K562 (cell line): ENCODE measurements around the gene STXBP6. TPM values are rescaled to one million over a fixed set of nuclear protein-coding genes. Genes with fewer than 3 reads are reported as not detected.

Experiments used
- ATAC-seq: fragments of 200-7000 bp; cut with Tn5 transposase; 3 replicates; pipeline ENCODE4 v1.9.1; 2020; ENCODE audit warnings: moderate library complexity
- BruUV-seq: library from RNA; stranded (reverse); fragments of 400-500 nt; replicated peaks from 2 replicates; lab custom pipeline; 2021; lab: Mats Ljungman, UMichigan
- CTCF ChIA-PET: fragments of 300-600 bp; formaldehyde crosslinking; extraction: SDS; loops from one replicate; lab custom pipeline; 2021; ENCODE audit warnings: low intra/inter-chr PET ratio; lab: Yijun Ruan, JAX
- POLR2A ChIA-PET: fragments of 300-600, 350-650 bp; sonication (Branson Sonifier 250); formaldehyde crosslinking; extraction: SDS; loops from one replicate; lab custom pipeline; 2021; ENCODE audit warnings: antibody characterized with exemption, inconsistent platforms; lab: Yijun Ruan, JAX
- DNase-seq, 4 experiments: peaks; one replicate each; pipeline versions ENCODE4 v3.0.0 to v3.0.0-alpha.2; 2011 to 2018; ENCODE audit warnings: low spot score in 3 of 4, mixed read lengths in 3 of 4; ENCODE audit errors: extremely low read depth in 1 of 4
- FAIRE-seq: peaks from 2 replicates; lab custom pipeline; 2011; peaks lifted over from hg19 to GRCh38; lab: Jason Lieb, UNC
- H2AFZ ChIP-seq: 2 replicates; pipeline ENCODE4 v1.6.0; 2011; ENCODE audit warnings: low read depth, low read length, control low read depth, inconsistent platforms
- H3K27ac ChIP-seq: fragments of 200-600 bp; 3 replicates; pipeline ENCODE4 v1.8.0; 2011; ENCODE audit warnings: low read depth, mild to moderate bottlenecking, control low read depth, inconsistent platforms, low read length, moderate library complexity, mixed read lengths; ENCODE audit errors: extremely low read depth
- H3K27me3 ChIP-seq, 2 experiments: fragments of 300-600 bp in 1 of 2; 2 replicates in 1 of 2; 3 replicates in 1 of 2; pipeline versions ENCODE4 v1.6.0 to v1.8.0; 2011; ENCODE audit warnings: inconsistent platforms in 2 of 2, low read length in 2 of 2, mild to moderate bottlenecking in 1 of 2, mixed read lengths in 1 of 2, moderate library complexity in 1 of 2; ENCODE audit not compliant: control insufficient read depth in 2 of 2, insufficient read depth in 2 of 2
- H3K36me3 ChIP-seq: fragments of 300-600 bp; 3 replicates; pipeline ENCODE4 v1.8.0; 2011; ENCODE audit warnings: mild to moderate bottlenecking, low read length, inconsistent platforms; ENCODE audit not compliant: control insufficient read depth, insufficient read depth
- H3K4me1 ChIP-seq, 2 experiments: fragments of 200-600 bp in 1 of 2; replicated peaks in 1 of 2; 2 replicates in 1 of 2; 3 replicates in 1 of 2; pipeline versions ENCODE4 v1.5.1 to v1.8.0; 2011; ENCODE audit warnings: inconsistent platforms in 2 of 2, low read length in 2 of 2, mild to moderate bottlenecking in 1 of 2, mixed read lengths in 1 of 2, moderate library complexity in 1 of 2; ENCODE audit not compliant: control insufficient read depth in 2 of 2, insufficient read depth in 2 of 2
- H3K4me2 ChIP-seq: 2 replicates; pipeline ENCODE4 v1.6.1; 2011; ENCODE audit warnings: low read length, control low read depth, inconsistent platforms, mixed read lengths; ENCODE audit not compliant: insufficient read depth
- H3K4me3 ChIP-seq: fragments of 200-600 bp; sonication (generic), shearing (Covaris generic); 2 replicates; pipeline ENCODE4 v1.5.1; 2016; ENCODE audit warnings: control low read depth, inconsistent platforms
- H3K79me2 ChIP-seq: fragments of 200-600 bp; 3 replicates; pipeline ENCODE4 v1.8.0; 2011; ENCODE audit warnings: low read length, inconsistent platforms; ENCODE audit not compliant: control insufficient read depth, insufficient read depth
- H3K9ac ChIP-seq, 2 experiments: 2 replicates each; pipeline versions ENCODE4 v1.6.0 to v1.6.1; 2011; ENCODE audit warnings: low read depth in 2 of 2, low read length in 2 of 2, control low read depth in 1 of 2, inconsistent platforms in 1 of 2, mild to moderate bottlenecking in 1 of 2, mixed read lengths in 1 of 2; ENCODE audit not compliant: insufficient read depth in 1 of 2
- H3K9me1 ChIP-seq: one replicate; pipeline ENCODE4 v1.6.0; 2011; ENCODE audit warnings: inconsistent platforms, mild to moderate bottlenecking, low read length, moderate library complexity; ENCODE audit not compliant: control insufficient read depth, insufficient read depth
- H3K9me3 ChIP-seq: replicated peaks from 2 replicates; pipeline ENCODE4 v1.5.1; 2011; ENCODE audit warnings: low read depth, low read length, inconsistent platforms; ENCODE audit not compliant: control insufficient read depth, insufficient read depth
- H4K20me1 ChIP-seq: replicated peaks from 2 replicates; pipeline ENCODE4 v1.6.1; 2011; ENCODE audit warnings: low read length, inconsistent platforms, mixed read lengths; ENCODE audit not compliant: control insufficient read depth, insufficient read depth
- CAMTA2 ChIP-seq: fragments of 250-450 bp; sonication (Bioruptor Pico); conservative IDR thresholded peaks from 2 replicates; pipeline ENCODE4 v1.5.1; 2022
- FOS ChIP-seq: IDR thresholded peaks from 3 replicates; pipeline ENCODE4 v1.6.1; 2011; ENCODE audit not compliant: insufficient read length; ENCODE audit errors: extremely low read depth
- GABPB1 ChIP-seq: sonication (generic); formaldehyde crosslinking; IDR thresholded peaks from 2 replicates; pipeline ENCODE4 v1.8.0; 2022; ENCODE audit warnings: mild to moderate bottlenecking, missing genetic modification reagents
- MYC ChIP-seq, 2 experiments: fragments of 250-450 bp in 1 of 2; sonication (Bioruptor Pico) in 1 of 2; IDR thresholded peaks; 2 replicates each; pipeline versions ENCODE4 v1.5.1 to v1.6.1; 2012 to 2021; ENCODE audit warnings: low read depth in 2 of 2, borderline replicate concordance in 1 of 2, improper control_type of control experiment in 1 of 2, low read length in 1 of 2, mild to moderate bottlenecking in 1 of 2, moderate library complexity in 1 of 2
- RAD51 ChIP-seq: fragments of 450-650 bp; IDR thresholded peaks from 2 replicates; pipeline ENCODE4 v1.7.1; 2016; ENCODE audit warnings: low read depth, mild to moderate bottlenecking, borderline replicate concordance
- SAFB2 ChIP-seq: fragments of 200-400 bp; formaldehyde crosslinking; IDR thresholded peaks from 2 replicates; pipeline ENCODE4 v1.6.1; 2018; ENCODE audit warnings: borderline replicate concordance, low read length, low read depth, moderate library complexity; ENCODE audit not compliant: severe bottlenecking
- SRF ChIP-seq, 2 experiments: fragments of 250-450, 450-650 bp in 1 of 2; sonication (Bioruptor Pico) in 1 of 2; sonication (generic) in 1 of 2; formaldehyde crosslinking; IDR thresholded peaks; 2 replicates each; pipeline versions ENCODE4 v1.5.0 to v1.5.1; 2020 to 2022; ENCODE audit warnings: mild to moderate bottlenecking in 1 of 2, missing genetic modification reagents in 1 of 2
- ZNF121 ChIP-seq: sonication (generic); formaldehyde crosslinking; conservative IDR thresholded peaks from 2 replicates; pipeline ENCODE4 v1.8.0; 2022; ENCODE audit warnings: missing genetic modification reagents
- ZNF143 ChIP-seq: sonication (generic); formaldehyde crosslinking; IDR thresholded peaks from 2 replicates; pipeline ENCODE4 v1.9.0; 2022; ENCODE audit warnings: mild to moderate bottlenecking, missing genetic modification reagents
- ZNF197 ChIP-seq: fragments of 200-800 bp; sonication (Bioruptor generic); IDR thresholded peaks from 2 replicates; pipeline ENCODE4 v1.6.1; 2016; ENCODE audit warnings: low read depth, missing genetic modification characterization, missing compliant biosample characterization
- WGBS: fragments of 100-300 bp; shearing (Covaris generic); methylation state at CpG from one replicate; pipeline ENCODE4 v1.1.6; 2016; ENCODE audit warnings: low coverage, mixed read lengths; ENCODE audit not compliant: insufficient coverage; ENCODE audit errors: missing lambda C conversion rate; 5-methylcytosine and 5-hydroxymethylcytosine counted together
- in situ Hi-C: fragments of 300-500 bp; cut with MboI; formaldehyde crosslinking; loops from 4 replicates; pipeline ENCODE4 v1.15.0; 2018; ENCODE audit warnings: inconsistent platforms, mixed read lengths
- intact Hi-C: fragments of 100-400 bp; cut with micrococcal nuclease; formaldehyde crosslinking; loops from 2 replicates; pipeline ENCODE4 v1.14.2; 2022
- polyA plus RNA-seq, 8 experiments: library from polyadenylated mRNA; depleted of rRNA in 4 of 8; stranded (reverse) in 5 of 8; unstranded in 3 of 8; fragments of >200 nt; fragmentation: Nextera tagmentation in 2 of 8; fragmentation: Illumina TruSeq in 1 of 8; extraction: Ambion mirVana in 2 of 8; extraction: Trizol in 1 of 8; gene quantifications; 2 replicates each; pipeline versions ENCODE4 v1.2.1 to v1.2.3, GENCODE V29; 2011 to 2014; ENCODE audit warnings: inconsistent platforms in 1 of 8, missing spikeins in 1 of 8
- total RNA-seq, 7 experiments: library from RNA; depleted of rRNA in 6 of 7; stranded (reverse); fragments of >200 nt in 6 of 7; fragmentation: Illumina TruSeq in 2 of 7; extraction: Trizol in 2 of 7; gene quantifications; 2 replicates each; pipeline versions ENCODE4 v1.2.1 to v1.2.3, GENCODE V29; 2011 to 2021; ENCODE audit warnings: low replicate concordance in 1 of 7
- TF ChIP-seq, protein P1 (sequence below): fragments of 250-450 bp; sonication (Bioruptor Pico); IDR thresholded peaks from 2 replicates; pipeline ENCODE4 v1.4.0; 2020; ENCODE audit warnings: mild to moderate bottlenecking, moderate library complexity
- TF ChIP-seq, protein P2 (sequence below): fragments of 250-450 bp; sonication (Bioruptor Pico); IDR thresholded peaks from 2 replicates; pipeline ENCODE4 v1.8.0; 2021; ENCODE audit warnings: moderate library complexity, mild to moderate bottlenecking, inconsistent platforms
- TF ChIP-seq, protein P3 (sequence below), 3 experiments: fragments of 200-800 bp in 1 of 3; sonication (Bioruptor generic) in 1 of 3; sonication (generic) in 1 of 3; formaldehyde crosslinking in 1 of 3; IDR thresholded peaks; 2 replicates each; pipeline versions ENCODE4 v1.6.1 to v1.8.0; 2016 to 2022; ENCODE audit warnings: mild to moderate bottlenecking in 2 of 3, missing compliant biosample characterization in 2 of 3, missing genetic modification characterization in 2 of 3, missing genetic modification reagents in 1 of 3
- TF ChIP-seq, protein P4 (sequence below): fragments of 450-650 bp; formaldehyde crosslinking; IDR thresholded peaks from 2 replicates; pipeline ENCODE4 v1.4.0; 2020; ENCODE audit warnings: mild to moderate bottlenecking, moderate library complexity

STXBP6 gene
- total and polyA plus RNA-seq, 9 of the 15 experiments (the other 6 are each of a cell fraction or from before 2014, with no cell fraction given), result 0.27 to 0.89 (median 0.59) TPM

DNA sequence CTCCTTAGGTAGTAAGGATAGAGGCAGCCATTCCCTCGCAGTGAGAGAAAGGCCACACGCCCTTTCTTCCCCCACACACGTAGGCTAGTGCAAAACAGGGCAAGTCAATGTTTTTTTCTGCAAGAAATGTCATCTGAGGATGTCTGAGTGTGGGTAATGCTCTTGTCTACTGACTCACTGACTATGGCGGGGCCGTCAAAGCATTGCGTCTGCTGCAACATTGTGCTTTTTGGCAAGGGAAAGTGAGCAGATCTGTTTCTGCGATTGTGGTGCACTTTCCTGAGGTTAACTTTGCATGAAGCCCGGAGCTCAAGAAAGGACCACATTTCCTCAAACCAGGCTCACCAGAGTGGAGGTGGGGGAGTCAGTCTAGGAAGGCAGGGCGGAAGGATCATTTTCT, 234.4 kb downstream of the STXBP6 start:
- in situ Hi-C loops, result loop anchor here (25.0 kb wide), 1 partner anchor 322 kb away; no protein-coding TSS in a partner anchor
- H3K9me3 ChIP-seq, result no peaks in the 10 kb centered on the region
- 3% methylated on average over 8 of the region's 9 CpGs for WGBS
- no peak for ATAC-seq
- DNase-seq, result no peak
- ChIA-PET CTCF (no interaction called here), POLR2A (no interaction called here)
- no peak overlapping the region for H2AFZ ChIP-seq
- no peak overlapping the region for H3K4me2 ChIP-seq
- no peaks in the 10 kb centered on the region for H3K36me3 ChIP-seq
- no peak overlapping the region for H3K4me3 ChIP-seq
- no peaks in the 10 kb centered on the region for H4K20me1 ChIP-seq
- peaks cover 0 to 4% of the 10 kb centered on the region in 2 experiments; a peak in 1 of 5 replicates for H3K27me3 ChIP-seq
- BruUV-seq, result no TSS peak
- H3K9me1 ChIP-seq, result no peaks in the 10 kb centered on the region
- no peak overlapping the region for H3K27ac ChIP-seq
- H3K4me1 ChIP-seq, result no peaks in the 10 kb centered on the region
- H3K9ac ChIP-seq, result no peak overlapping the region
- FAIRE-seq, result no peak
- no peaks in the 10 kb centered on the region for H3K79me2 ChIP-seq
- intact Hi-C loops, result no loop called here
- TF ChIP-seq ZNF121 (CRISPR knock-in tag) (no peak), ZNF197 (CRISPR knock-in tag) (no peak), CAMTA2 (no peak), FOS (no peak), RAD51 (no peak), ZNF143 (CRISPR knock-in tag) (no peak), SAFB2 (no peak), GABPB1 (CRISPR knock-in tag) (no peak), SRF (CRISPR knock-in tag; IDR thresholded peaks at IDR 0.05) (no peak), MYC (IDR thresholded peaks at IDR 0.05; ENCODE audit: low read depth, low read length) (no peak), MYC (CRISPR knock-in tag; IDR thresholded peaks at IDR 0.05; ENCODE audit: borderline replicate concordance, low read depth) (no peak)
- TF ChIP-seq, protein P1, sequence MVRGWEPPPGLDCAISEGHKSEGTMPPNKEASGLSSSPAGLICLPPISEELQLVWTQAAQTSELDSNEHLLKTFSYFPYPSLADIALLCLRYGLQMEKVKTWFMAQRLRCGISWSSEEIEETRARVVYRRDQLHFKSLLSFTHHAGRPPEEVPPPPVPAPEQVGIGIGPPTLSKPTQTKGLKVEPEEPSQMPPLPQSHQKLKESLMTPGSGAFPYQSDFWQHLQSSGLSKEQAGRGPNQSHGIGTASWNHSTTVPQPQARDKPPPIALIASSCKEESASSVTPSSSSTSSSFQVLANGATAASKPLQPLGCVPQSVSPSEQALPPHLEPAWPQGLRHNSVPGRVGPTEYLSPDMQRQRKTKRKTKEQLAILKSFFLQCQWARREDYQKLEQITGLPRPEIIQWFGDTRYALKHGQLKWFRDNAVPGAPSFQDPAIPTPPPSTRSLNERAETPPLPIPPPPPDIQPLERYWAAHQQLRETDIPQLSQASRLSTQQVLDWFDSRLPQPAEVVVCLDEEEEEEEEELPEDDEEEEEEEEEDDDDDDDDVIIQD (CRISPR knock-in tag), result no peak
- TF ChIP-seq, protein P2, sequence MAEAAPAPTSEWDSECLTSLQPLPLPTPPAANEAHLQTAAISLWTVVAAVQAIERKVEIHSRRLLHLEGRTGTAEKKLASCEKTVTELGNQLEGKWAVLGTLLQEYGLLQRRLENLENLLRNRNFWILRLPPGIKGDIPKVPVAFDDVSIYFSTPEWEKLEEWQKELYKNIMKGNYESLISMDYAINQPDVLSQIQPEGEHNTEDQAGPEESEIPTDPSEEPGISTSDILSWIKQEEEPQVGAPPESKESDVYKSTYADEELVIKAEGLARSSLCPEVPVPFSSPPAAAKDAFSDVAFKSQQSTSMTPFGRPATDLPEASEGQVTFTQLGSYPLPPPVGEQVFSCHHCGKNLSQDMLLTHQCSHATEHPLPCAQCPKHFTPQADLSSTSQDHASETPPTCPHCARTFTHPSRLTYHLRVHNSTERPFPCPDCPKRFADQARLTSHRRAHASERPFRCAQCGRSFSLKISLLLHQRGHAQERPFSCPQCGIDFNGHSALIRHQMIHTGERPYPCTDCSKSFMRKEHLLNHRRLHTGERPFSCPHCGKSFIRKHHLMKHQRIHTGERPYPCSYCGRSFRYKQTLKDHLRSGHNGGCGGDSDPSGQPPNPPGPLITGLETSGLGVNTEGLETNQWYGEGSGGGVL, result no peak
- TF ChIP-seq, protein P3, sequence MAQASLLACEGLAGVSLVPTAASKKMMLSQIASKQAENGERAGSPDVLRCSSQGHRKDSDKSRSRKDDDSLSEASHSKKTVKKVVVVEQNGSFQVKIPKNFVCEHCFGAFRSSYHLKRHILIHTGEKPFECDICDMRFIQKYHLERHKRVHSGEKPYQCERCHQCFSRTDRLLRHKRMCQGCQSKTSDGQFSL (CRISPR knock-in tag; IDR thresholded peaks at IDR 0.05), result no peak
- TF ChIP-seq, protein P3 (tag; IDR thresholded peaks at IDR 0.05), result no peak
- TF ChIP-seq, protein P4, sequence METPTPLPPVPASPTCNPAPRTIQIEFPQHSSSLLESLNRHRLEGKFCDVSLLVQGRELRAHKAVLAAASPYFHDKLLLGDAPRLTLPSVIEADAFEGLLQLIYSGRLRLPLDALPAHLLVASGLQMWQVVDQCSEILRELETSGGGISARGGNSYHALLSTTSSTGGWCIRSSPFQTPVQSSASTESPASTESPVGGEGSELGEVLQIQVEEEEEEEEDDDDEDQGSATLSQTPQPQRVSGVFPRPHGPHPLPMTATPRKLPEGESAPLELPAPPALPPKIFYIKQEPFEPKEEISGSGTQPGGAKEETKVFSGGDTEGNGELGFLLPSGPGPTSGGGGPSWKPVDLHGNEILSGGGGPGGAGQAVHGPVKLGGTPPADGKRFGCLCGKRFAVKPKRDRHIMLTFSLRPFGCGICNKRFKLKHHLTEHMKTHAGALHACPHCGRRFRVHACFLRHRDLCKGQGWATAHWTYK (CRISPR knock-in tag), result no peak
